Ovary (tissue), 3 donors: ENCODE results near the gene SLC6A6.

ENCODE experiments used
- CTCF ChIP-seq, 3 donors: fragments of 450-650 bp in 2 of 3; fragments of 200-600 bp in 1 of 3; IDR thresholded peaks; one replicate each; pipeline versions ENCODE4 v1.5.1 to v1.8.0; 2016 to 2022; ENCODE audit warnings: antibody characterized with exemption in 3 of 3, mild to moderate bottlenecking in 1 of 3
- POLR2A ChIP-seq: fragments of 450-650 bp; IDR thresholded peaks from one replicate; pipeline ENCODE4 v1.6.1; 2017; ENCODE audit warnings: antibody characterized with exemption, mild to moderate bottlenecking, moderate library complexity
- donor health status: DM: no; HTN: no; CAD: no.

GRCh38 chr3:14514323-14514720 lies 111.9 kb downstream of the SLC6A6 start:
- no peak for TF ChIP-seq CTCF (IDR thresholded peaks at IDR 0.05)
- TF ChIP-seq POLR2A, result no peak
